IPS-NIHi11 (cell line): Measurements from ENCODE around the gene HOMEZ.
A peak's percentile ranks its signal among the peaks of the same experiment; 100 is the strongest.
"Not testable (repeated sequence)": the region's sequence is repeated elsewhere in the genome, so short reads cannot be mapped to it uniquely, and the experiment has no call there.

Source experiments
- DNase-seq: peaks from one replicate; pipeline ENCODE4 v3.0.0; 2012; ENCODE audit warnings: mixed read lengths, low spot score

The HOMEZ gene, protein sequence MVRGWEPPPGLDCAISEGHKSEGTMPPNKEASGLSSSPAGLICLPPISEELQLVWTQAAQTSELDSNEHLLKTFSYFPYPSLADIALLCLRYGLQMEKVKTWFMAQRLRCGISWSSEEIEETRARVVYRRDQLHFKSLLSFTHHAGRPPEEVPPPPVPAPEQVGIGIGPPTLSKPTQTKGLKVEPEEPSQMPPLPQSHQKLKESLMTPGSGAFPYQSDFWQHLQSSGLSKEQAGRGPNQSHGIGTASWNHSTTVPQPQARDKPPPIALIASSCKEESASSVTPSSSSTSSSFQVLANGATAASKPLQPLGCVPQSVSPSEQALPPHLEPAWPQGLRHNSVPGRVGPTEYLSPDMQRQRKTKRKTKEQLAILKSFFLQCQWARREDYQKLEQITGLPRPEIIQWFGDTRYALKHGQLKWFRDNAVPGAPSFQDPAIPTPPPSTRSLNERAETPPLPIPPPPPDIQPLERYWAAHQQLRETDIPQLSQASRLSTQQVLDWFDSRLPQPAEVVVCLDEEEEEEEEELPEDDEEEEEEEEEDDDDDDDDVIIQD

DNA sequence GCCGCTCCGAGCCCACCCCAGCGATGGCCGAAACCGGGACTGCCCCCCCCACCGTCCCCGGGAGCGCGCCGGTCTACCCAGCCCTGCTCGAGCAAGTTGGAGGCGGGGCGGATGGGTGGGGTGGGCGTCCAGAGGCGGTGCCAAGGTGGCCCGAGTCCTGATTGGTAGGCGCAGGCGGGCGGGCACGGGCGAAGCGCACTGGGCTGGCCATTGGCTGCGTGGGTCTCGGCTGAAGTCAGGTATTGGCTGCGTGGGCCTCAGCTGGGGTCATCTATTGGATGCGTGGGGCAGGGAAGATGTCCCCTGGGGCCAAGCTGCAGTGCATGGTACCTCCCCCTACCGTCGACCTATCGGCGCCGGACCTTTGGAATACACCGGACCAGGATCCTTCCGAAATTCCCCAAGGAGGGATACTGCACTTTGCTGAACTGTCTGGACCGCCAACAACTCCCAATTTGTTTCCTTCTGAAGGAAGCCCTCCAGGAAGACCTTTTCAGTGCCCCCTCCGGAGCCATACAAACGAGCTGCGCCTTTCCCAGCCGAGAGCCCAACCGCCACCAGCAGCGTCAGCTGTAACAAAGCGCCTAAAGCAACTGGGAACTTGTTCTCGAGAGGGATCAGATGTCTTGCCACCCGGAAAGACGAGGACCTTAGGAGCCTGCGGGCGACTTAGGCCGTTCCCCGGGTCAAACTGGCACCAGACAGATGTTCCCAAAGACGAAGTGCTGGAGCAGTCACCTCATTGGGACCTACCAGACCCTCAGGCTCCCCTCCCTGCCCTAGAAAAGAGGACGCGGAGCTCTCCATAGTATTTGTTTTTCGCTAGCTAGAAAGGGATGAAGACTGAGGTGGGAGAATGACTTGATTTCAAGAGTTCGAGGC, at the start of gene HOMEZ:
Gene HOMEZ (minus strand): TSS at position 113 of the 882 bp plus-strand sequence. CDS start 180 bp downstream, outside the sequence.
- peak; percentile 97 for DNase-seq

DNA sequence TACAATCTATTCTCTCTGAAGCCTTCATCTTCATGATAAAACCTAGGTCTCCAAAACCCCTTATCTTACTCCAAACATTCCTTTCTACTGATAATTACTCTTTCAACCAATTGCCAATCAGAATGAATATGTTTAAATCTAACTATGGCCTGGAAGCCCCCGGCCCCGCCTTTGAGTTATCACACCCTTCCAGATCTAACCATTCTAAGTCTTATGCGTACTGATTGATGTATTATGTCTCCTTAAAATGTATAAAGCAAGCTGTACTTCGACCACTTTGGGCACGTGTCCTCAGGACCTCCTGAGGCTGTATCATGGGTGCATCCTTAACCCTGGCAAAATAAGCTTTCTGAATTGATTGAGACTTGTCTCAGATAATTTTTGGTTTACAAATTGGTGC, 49.7 kb upstream of the HOMEZ start:
- DNase-seq: no peak

DNA sequence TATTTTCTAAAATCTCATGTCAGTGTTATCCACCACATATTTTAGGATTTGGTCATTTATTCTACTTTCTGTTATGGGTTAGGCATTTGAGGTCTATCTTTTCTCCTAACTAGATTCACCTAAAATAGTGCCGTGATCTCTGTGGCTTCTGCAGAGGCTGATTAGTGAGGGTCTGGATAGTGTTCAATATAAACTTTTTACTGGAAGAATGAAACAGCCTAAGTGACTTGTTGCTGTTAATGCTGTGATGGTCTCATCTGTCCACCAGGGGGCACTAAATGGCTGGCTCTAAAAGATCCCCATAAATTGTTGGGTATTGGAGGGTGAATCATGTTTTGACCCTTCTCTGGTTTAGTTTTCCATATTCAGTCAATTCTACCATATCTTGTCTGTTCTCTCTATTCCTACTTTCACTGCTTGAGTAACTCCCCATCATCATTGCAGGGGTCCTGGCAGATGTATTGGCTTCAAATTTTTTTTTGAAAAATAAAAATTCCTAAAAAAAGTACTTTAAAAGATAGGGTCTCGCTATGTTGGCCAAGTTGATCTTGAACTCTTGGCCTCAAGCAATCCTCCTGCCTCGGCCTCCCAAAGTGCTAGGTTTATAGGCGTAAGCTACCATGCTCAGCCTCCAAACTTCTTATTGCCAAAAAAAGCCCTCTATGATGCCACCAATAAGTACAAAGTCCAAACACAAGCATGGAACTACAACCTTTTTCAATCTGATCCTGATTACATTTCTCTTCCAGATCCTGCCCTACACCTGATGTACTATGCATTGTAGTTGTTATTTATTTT, 42.2 kb upstream of the HOMEZ start:
- peak; percentile 81 for DNase-seq

DNA sequence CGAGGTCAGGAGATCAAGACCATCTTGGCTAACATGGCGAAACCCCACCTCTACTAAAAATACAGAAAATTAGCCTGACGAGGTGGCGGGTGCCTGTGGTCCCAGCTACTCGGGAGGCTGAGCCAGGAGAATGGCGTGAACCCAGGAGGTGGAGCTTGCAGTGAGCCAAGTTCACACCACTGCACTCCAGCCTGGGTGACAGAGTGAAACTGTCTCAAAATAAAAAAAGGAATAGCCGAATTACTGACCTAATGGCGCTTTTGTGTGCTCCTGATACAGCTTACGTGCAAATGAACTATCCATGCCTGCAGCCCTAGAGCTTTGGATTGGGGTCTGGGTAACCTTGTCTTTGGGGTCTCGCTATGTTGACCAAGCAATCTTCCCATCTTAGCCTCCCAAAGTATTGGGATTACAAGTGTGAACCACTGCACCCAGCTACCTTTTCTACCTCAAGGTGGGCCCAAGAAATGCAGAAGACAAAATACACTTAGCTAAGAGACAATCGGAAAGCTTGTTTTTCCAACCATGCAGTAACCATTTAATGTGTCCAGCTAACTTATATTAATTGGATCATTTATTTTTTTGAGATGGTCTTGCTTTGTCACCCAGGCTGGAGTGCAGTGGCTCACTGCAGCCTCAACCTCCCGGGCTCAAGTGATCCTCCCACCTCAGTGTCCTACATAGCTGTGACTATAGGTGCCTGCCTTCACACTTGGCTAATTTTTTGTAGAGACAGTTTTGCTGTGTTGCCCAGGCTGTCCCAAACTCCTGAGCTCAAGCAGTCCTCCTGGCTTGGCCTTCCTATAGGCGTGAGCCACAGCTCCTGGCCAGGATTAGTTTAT, 40.8 kb upstream of the HOMEZ start:
- DNase-seq: no peak

DNA sequence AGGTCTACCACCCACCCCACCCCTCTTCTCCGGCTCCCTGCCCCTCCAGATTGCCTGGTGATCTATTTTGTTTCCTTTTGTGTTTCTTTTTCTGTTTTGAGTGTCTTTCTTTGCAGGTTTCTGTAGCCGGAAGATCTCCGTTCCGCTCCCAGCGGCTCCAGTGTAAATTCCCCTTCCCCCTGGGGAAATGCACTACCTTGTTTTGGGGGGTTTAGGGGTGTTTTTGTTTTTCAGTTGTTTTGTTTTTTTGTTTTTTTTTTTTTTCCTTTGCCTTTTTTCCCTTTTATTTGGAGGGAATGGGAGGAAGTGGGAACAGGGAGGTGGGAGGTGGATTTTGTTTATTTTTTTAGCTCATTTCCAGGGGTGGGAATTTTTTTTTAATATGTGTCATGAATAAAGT, 39.8 kb upstream of the HOMEZ start:
- not testable (repeated sequence) for DNase-seq

DNA sequence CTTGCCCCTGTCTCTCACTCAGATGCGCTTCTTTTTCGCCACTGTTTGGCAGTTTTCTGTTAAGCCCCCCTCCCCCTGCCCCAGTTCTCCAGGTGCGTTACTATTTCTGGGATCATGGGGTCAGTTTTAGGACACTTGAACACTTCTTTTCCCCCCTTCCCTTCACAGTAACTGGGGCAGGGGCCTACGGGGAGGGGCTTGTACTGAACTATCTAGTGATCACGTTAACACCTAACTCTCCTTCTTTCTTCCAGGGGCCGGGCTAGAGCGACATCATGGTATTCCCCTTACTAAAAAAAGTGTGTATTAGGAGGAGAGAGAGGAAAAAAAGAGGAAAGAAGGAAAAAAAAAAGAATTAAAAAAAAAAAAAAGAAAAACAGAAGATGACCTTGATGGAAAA, 39.1 kb upstream of the HOMEZ start:
- DNase-seq: no peak

DNA sequence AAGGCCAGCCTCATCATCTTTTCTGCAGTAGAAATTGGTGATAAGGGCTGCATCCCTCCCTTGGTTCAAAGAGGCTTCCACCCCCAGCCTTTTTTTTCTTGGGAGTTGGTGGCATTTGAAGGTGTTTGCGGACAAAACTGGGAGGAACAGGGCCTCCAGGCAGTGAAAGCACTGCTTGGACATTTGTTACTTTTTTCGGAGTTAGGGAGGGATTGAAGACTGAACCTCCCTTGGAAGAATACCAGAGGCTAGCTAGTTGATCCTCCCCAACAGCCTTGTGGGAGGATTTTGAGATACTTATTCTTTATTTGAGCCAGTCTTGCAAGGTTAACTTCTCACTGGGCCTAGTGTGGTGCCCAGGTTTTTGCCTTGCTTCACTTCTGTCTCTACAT, 38.5 kb upstream of the HOMEZ start:
- no peak for DNase-seq

DNA sequence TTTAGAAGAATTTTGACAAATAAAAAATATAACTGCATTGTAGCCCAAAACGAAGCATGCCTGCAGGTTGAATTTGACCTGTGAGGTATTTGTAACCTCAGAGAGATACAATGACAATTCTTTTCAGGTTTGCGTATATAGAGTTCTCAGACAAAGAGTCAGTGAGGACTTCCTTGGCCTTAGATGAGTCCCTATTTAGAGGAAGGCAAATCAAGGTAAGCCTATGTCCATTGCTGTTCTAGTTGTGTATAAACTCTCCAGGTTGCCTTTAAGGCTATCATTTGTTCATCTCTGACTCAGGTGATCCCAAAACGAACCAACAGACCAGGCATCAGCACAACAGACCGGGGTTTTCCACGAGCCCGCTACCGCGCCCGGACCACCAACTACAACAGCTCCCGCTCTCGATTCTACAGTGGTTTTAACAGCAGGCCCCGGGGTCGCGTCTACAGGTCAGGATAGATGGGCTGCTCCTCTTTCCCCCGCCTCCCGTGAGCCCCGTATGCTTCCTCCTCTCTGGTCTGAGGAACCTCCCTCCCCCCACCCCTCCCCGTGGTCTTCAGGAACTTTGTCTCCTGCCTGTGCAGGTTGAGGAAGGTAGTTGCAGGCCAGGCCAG, 38.0 kb upstream of the HOMEZ start:
- DNase-seq: no peak

DNA sequence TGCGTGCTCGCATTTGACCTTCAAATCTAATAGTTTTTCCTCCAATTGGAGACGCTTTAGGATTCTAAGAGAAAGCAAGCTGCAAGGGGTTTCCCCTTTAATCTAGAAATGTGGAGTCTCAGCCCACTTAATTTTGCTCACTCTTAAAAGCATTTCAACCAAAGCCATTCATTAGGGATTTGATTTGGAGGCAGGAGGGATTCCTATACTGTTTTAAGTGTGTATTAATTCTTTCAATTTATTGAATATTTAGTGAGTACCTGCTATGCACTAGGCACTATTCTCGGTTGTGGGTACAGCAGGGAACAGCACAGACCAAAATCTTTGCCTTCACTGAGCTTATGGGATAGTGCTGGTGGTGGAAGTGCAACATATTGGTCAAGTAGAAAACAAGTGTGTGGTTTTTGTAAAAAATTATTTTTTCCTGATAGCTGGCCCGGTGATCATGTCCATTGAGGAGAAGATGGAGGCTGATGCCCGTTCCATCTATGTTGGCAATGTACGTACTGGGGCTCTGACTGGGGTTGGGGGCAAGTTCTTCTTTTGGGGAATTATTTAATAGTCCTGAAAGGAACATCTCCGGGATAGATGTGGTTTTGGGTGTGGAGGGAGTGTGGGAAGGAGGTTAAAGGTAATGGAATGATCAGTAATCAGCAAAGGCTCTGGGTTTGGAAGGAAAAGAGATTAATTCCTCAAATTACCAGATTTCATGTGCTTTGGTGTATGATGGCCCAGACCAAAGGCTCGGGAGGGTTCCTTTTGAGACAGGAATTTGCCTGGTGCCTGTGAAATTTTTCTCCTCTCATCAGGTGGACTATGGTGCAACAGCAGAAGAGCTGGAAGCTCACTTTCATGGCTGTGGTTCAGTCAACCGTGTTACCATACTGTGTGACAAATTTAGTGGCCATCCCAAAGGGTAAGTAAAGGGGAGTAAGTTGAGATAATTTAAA, 36.9 kb upstream of the HOMEZ start:
- DNase-seq: no peak

DNA sequence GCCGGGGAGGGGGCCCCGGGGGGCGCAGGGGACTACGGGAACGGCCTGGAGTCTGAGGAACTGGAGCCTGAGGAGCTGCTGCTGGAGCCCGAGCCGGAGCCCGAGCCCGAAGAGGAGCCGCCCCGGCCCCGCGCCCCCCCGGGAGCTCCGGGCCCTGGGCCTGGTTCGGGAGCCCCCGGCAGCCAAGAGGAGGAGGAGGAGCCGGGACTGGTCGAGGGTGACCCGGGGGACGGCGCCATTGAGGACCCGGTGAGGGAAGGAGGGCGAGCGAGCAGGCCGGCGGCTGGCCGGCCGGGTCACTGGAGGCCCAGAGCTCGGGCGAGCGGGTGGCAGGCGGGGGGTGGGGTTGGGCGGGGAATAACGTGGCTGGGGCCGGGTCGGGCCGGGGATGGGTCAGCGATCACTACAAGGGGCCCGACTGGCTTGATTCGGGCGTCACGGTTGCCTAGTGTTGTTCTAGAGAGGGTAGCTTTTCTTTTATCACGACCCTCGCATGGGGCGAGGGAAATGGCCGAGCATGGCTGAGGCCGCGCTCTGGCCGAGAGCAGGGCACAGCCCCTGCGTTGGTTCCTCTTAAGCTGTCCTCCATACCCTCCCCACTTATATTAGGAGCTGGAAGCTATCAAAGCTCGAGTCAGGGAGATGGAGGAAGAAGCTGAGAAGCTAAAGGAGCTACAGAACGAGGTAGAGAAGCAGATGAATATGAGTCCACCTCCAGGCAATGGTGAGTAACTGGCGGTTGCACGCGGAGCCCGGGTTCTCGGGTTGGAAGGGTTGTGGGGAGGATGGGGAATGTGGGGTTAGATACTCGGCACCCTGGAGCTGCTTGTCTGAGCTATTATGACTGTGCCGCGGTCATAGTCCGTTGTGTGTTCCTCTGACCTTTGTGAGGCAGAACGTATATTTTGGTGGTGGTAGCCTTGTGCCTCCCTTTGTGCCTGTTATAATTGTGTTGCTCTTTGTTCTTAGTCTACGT, 35.9 kb upstream of the HOMEZ start:
- DNase-seq: peak; percentile 63

DNA sequence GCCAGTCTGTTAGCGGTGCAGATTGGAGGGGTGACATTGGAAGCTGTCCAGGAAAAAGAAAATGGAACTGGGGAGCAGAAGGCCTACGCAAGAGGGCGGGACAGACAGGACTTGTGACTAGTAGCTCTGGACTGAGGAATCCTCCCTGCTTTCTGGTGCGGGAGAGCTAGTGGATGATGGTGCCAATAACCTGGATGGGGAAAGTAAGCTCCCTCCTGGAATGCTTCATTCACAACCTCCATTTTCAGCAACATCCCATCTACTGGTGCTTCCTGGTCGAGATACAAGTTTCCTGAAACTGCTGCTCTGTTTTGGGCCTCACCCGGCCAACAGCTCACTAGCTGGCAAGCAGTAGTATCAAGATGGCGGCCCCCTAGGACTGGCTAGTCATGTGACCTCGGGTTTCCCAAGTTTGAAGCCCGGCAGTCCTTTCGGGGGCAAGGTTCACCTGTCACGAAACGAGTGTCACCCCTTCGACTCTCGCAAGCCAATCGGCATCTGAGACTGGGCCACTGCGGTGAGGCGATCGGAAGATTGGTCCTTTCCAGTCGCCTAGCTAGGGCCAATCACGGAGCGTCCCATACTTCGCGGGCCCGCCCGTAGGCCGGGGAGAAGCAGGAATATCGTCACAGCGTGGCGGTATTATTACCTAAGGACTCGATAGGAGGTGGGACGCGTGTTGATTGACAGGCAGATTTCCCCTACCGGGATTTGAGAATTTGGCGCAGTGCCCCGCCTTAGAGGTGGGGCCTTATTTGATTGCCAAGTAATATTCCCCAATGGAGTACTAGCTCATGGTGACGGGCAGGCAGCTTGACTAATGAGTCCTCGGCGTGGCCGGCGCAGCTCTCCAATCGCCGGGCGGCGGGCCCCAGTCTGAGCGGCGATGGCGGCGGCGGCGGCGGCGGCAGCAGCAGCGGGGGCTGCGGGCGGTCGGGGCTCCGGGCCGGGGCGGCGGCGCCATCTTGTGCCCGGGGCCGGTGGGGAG, 34.9 kb upstream of the HOMEZ start, which contains the start of gene PABPN1:
Gene PABPN1 (plus strand): TSS at position 874 of the 988 bp plus-strand sequence. CDS start 13 bp downstream, at position 887.
- DNase-seq: peak; percentile 94

DNA sequence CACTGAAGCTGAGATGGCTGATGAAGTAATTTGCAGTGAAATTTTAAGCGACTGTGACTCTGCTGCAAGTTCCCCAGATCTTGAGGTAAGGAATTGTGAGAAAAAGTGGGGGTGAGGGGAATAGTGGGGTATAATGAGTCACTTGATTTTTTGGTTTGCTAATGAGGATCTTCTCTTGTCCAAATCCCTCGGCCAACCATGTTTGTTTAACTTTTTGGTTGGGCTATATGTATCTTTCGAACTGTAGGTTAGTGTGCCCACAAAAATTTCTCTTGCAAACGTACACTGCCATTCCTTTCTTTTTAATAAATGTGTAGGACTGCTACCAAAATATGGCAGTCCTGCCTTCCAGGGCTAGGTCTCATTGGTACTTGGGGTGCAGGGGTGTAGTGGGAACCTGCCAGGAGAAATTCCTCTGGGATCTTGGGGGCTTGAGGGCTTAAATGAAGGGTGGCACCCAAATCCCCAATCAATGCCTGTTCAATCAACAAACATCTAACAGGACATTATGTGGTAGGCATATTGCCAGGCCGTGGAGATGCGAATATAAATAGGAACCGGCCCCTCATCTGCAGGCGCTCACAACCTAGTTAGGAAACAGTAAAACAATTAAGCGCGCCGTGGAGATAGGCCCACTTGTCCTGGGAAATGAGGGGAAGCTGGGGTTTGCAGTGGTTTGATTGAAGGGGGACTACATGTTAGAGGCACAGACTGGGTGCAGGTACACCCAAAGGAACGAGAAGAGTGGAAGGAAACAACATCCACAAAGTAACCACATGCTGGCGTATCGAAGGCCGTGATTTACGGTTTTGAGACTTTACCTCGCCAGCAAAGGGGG, 34.0 kb upstream of the HOMEZ start:
- DNase-seq: no peak

DNA sequence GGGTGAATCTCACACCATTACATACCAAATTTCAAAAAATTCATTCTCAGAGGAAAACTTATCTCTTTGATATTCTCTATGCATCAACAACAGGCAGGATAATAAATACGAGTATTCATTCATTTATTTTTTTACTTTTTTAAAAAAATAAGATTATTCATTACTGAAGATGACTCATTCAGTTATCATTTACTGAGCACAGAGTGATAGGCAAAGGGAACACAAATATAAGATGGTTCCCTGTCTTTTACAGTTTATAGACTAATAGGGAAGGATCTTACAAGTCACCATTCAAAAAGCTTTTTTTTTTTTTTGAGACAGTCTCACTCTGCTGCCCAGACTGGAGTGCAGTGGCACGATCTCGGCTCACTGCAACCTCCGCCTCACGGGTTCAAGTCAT, 30.4 kb upstream of the HOMEZ start:
- no peak for DNase-seq

DNA sequence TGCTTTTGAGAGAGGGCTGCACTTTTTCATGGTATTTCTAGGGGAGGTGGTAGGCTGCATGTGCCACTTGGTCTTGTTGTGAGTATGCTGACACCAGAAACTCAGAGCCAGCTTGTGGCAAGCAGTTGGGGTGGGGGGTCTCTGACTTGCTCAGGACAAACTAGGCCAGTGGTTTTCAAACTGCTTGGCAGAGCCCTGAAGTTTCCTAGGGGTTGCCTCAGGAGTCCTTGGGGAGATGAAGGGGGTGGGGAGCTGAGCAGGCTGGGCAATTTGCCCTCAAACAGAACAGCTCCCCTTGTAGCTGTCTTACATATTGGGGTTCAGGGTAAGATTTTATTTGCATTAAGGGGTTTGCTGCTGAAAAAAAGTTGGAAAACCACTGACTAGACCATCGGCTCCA, 24.6 kb upstream of the HOMEZ start:
- DNase-seq: no peak

DNA sequence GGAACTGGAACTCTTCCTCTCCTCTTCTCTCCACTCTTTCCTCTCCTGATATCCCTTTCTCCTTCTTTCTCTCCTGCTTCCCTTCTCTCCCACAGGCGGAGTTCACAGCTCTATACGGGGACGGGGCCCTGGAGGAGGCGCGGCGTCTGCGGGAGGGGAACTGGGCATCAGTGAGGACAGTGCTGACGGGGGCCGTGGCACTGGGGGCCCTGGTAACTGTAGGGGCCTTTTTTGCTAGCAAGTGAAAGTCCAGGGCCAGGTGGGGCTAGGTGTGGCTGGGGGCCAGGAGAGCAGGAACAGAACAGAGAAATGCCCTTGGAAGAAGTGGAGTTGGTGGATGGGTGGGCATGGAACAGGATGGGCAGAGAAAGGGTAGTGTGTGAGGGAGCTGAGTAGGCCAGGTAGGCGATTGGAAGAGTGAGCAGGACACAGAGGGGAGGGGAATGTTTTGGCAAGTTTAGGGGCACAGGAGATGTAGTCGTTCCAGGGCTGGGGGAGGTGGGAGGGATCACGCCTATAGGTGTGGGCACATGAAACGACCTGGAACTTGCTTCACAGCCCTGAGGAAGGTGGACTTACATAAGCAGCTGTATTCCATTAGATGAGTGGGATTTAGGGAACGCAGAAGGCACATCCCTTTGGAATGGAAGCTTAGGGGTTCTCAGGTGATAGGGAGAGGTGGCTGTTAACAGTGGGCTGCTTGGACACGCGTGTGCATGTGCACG, 23.0 kb upstream of the HOMEZ start:
- DNase-seq: no peak
